ENCODE data around the gene PDE2A. TPM values are rescaled to one million over a fixed set of nuclear protein-coding genes. Genes with fewer than 3 reads are reported as not detected.
A peak's percentile ranks its signal among the peaks of the same experiment; 100 is the strongest.
"Not testable (repeated sequence)": the region's sequence is repeated elsewhere in the genome, so short reads cannot be mapped to it uniquely, and the experiment has no call there.

The PDE2A gene
- total RNA-seq, 1 donor from 2014 or later: 0.11 TPM

DNA sequence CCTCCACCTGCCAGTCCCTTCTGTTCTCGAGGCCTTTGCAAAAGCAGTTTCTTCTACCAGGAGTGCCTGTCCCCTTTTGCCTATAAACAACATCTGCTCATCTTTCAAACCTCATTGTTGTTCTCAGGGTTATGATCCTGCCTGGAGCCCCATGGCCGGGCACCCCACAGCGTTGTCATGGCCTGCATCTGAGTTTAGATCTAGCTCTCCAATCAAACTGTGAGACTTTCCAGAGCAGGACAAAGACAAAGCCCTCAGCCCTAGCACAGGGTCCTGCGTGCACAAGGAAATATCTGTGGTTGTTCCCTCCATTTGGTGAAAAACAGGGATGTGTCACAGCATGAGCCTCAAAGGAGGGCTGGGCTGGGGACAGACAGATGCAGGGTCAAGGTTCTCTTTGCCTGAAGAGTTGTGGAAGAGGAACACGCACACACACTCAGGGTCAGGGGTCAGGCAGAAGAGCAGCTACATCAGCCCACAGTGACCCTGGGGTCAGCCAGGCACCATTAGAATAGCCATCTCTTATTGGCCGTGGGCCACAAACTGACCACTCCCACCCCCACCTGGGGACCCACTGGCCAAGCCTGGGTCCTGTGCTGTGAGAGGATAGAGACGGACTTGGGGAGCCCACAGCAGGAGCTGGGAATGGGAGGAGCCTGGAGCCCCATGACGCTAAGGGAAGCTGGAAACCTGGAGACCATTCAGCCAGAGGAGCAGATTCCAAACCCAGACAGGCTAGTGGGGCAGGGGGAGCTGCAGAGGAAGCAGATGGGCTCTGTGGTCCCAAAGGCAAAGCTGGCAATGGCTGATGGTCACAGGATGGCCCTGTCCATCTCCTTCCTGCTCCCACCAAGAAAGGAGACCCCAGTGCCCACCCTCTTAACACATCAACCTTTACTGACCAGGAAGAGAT is 99.4 kb downstream of the PDE2A start:
- peaks cover 7% of the 10 kb centered on the region for H3K4me1 ChIP-seq
- Mint-ChIP-seq H3K4me3 (no peak overlapping the region), H3K27ac (no peak overlapping the region), H3K9me3 (no peaks in the 10 kb centered on the region), H3K4me1 (peaks cover 16% of the 10 kb centered on the region), H3K36me3 (no peaks in the 10 kb centered on the region), H3K27me3 (ENCODE audit: insufficient read depth, low read depth) (peaks cover 9% of the 10 kb centered on the region)
- H3K79me2 ChIP-seq (ENCODE audit: low read depth): no peaks in the 10 kb centered on the region
- DNase-seq (ENCODE audit: low spot score): no peak
- no peaks in the 10 kb centered on the region for H3F3A ChIP-seq (ENCODE audit: low read depth)
- H3K9me3 ChIP-seq (ENCODE audit: low read depth): no peaks in the 10 kb centered on the region
- TF ChIP-seq, protein P1, sequence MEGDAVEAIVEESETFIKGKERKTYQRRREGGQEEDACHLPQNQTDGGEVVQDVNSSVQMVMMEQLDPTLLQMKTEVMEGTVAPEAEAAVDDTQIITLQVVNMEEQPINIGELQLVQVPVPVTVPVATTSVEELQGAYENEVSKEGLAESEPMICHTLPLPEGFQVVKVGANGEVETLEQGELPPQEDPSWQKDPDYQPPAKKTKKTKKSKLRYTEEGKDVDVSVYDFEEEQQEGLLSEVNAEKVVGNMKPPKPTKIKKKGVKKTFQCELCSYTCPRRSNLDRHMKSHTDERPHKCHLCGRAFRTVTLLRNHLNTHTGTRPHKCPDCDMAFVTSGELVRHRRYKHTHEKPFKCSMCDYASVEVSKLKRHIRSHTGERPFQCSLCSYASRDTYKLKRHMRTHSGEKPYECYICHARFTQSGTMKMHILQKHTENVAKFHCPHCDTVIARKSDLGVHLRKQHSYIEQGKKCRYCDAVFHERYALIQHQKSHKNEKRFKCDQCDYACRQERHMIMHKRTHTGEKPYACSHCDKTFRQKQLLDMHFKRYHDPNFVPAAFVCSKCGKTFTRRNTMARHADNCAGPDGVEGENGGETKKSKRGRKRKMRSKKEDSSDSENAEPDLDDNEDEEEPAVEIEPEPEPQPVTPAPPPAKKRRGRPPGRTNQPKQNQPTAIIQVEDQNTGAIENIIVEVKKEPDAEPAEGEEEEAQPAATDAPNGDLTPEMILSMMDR (IDR thresholded peaks at IDR 0.05): no peak
- TF ChIP-seq EZH2 (IDR thresholded peaks at IDR 0.05): no peak
- no peak for TF ChIP-seq EZH2phosphoT487 (IDR thresholded peaks at IDR 0.05)
- H3K4me3 ChIP-seq: no peak overlapping the region
- no peak overlapping the region for H3K27ac ChIP-seq
- no peaks in the 10 kb centered on the region for H3K27me3 ChIP-seq
- H3K36me3 ChIP-seq: no peaks in the 10 kb centered on the region
- H3K9ac ChIP-seq: no peak overlapping the region
- H3K4me2 ChIP-seq: no peak overlapping the region
- no peaks in the 10 kb centered on the region for H4K20me1 ChIP-seq (ENCODE audit: low read depth)
- H2AFZ ChIP-seq (replicated peaks): no peak overlapping the region

DNA sequence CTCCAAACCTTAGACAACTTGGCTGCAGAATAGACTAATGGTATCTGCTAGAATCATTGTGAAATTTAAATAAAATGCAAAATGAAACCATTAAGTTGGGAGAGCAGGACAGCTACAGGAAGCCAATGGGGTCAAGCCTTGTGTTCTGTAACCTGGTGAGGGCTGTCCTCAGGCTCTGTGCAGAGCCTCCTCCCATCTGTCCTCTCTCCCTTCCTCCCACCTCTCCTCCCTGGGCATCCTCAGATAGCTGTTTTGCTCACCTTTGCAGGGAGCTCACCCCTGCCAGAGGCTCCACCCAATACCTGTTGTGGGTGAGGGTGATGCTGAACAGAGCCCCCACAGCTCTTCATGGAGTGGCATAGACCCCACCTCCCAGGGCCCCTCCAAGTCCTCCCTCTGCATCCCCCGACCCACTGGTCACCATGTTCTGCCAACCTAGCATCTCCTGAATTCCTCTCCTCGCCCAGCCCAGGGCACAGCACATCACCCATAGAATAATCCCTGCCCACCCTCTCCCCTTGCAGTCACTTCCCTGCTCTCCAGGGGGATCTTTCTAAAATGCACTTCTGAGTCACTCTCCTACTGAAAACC is 100.3 kb downstream of the PDE2A start:
- no peaks in the 10 kb centered on the region for H4K20me1 ChIP-seq (ENCODE audit: low read depth)
- Mint-ChIP-seq H3K36me3 (no peaks in the 10 kb centered on the region), H3K4me1 (peaks cover 16% of the 10 kb centered on the region), H3K27ac (no peak overlapping the region), H3K27me3 (ENCODE audit: insufficient read depth, low read depth) (peaks cover 9% of the 10 kb centered on the region), H3K4me3 (peak overlapping the region; percentile 4), H3K9me3 (no peaks in the 10 kb centered on the region)
- no peak overlapping the region for H3K4me3 ChIP-seq
- no peak for DNase-seq (ENCODE audit: low spot score)
- no peak overlapping the region for H3K27ac ChIP-seq
- H3K27me3 ChIP-seq: no peaks in the 10 kb centered on the region
- TF ChIP-seq EZH2phosphoT487 (IDR thresholded peaks at IDR 0.05) (no peak), EZH2 (IDR thresholded peaks at IDR 0.05) (no peak)
- TF ChIP-seq, protein P1 (IDR thresholded peaks at IDR 0.05): no peak
- H2AFZ ChIP-seq (replicated peaks): no peak overlapping the region
- H3F3A ChIP-seq (ENCODE audit: low read depth): no peaks in the 10 kb centered on the region
- H3K4me2 ChIP-seq: no peak overlapping the region
- H3K9ac ChIP-seq: no peak overlapping the region
- H3K36me3 ChIP-seq: no peaks in the 10 kb centered on the region
- peaks cover 7% of the 10 kb centered on the region for H3K4me1 ChIP-seq
- no peaks in the 10 kb centered on the region for H3K9me3 ChIP-seq (ENCODE audit: low read depth)
- no peaks in the 10 kb centered on the region for H3K79me2 ChIP-seq (ENCODE audit: low read depth)

DNA sequence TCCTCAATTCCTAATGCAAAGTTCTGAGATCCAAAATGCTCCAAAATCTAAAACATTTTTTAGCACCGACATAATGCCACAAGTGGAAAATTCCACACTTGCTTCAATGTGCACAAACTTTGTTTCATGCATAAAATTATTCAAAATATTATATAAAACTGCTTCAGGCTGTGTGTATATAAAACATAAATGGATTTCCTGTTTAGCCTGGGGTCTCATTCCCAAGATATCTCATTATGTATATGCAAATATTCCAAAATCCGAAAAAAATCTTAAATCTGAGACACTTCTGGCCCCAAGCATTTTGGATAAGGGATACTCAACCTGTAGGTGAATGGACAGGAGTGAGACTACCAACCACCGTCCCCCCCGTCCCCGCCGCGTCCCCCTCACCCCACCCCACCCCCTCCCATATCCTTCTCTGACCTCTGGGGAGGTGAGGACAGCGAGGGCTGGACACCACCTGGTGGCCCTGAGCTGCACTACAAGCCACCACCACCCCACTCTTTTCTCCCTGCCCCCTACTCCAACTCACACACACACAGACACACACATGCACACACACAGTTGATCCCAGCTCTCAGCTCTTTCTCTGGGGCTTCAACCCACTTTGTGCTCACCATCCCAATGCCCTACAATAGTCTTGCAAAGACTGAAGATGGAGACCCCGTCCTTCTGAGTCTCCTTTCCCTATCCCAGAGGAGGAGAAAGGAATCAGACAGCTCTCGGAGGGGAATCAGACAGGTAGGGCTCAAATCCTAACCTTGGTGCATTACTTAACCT is 101.0 kb downstream of the PDE2A start:
- H3K27ac ChIP-seq: no peak overlapping the region
- Mint-ChIP-seq H3K9me3 (no peaks in the 10 kb centered on the region), H3K27me3 (ENCODE audit: insufficient read depth, low read depth) (peaks cover 8% of the 10 kb centered on the region), H3K27ac (peak overlapping the region; percentile 43), H3K4me1 (peaks cover 16% of the 10 kb centered on the region), H3K4me3 (peak overlapping the region; percentile 4), H3K36me3 (no peaks in the 10 kb centered on the region)
- no peak overlapping the region for H3K4me3 ChIP-seq
- no peaks in the 10 kb centered on the region for H4K20me1 ChIP-seq (ENCODE audit: low read depth)
- no peak overlapping the region for H2AFZ ChIP-seq (replicated peaks)
- H3K36me3 ChIP-seq: no peaks in the 10 kb centered on the region
- TF ChIP-seq, protein P1 (IDR thresholded peaks at IDR 0.05): peak; percentile 64
- TF ChIP-seq EZH2phosphoT487 (IDR thresholded peaks at IDR 0.05): no peak
- H3K9me3 ChIP-seq (ENCODE audit: low read depth): no peaks in the 10 kb centered on the region
- H3K4me1 ChIP-seq: peaks cover 7% of the 10 kb centered on the region
- peak; percentile 78 for DNase-seq (ENCODE audit: low spot score)
- H3K4me2 ChIP-seq: peak overlapping the region; percentile 23
- H3K79me2 ChIP-seq (ENCODE audit: low read depth): no peaks in the 10 kb centered on the region
- no peaks in the 10 kb centered on the region for H3K27me3 ChIP-seq
- H3F3A ChIP-seq (ENCODE audit: low read depth): no peaks in the 10 kb centered on the region
- H3K9ac ChIP-seq: no peak overlapping the region

DNA sequence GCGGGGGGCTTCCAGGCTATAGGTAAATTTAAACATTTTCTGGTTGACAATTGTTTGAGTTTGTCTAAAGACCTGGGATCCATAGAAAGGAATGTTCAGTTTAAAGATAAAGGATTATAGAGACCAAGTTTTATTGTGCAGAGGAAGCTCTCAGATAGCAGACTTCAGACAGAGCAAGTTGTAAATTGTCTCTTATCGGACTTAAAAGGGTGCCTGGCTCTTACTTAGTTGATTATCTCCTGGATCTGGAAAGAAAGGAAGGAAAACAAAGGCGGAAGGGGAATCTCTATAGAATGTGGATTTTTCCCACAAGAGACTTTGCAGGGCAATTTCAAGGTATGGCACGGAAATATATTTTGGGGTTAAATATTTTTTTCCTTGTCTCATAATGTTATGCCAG is 101.7 kb downstream of the PDE2A start:
- not testable (repeated sequence) for H3K79me2 ChIP-seq (ENCODE audit: low read depth); DNase-seq (ENCODE audit: low spot score)

More for the DNA sequence above, 101.7 kb downstream of the PDE2A start:
- H3F3A ChIP-seq (ENCODE audit: low read depth); H3K36me3 Mint-ChIP-seq; H3K9ac ChIP-seq; H3K27me3 Mint-ChIP-seq (ENCODE audit: insufficient read depth, low read depth); H3K4me3 Mint-ChIP-seq; H3K27ac ChIP-seq; H3K36me3 ChIP-seq; H3K4me3 ChIP-seq; H3K9me3 Mint-ChIP-seq; H3K9me3 ChIP-seq (ENCODE audit: low read depth); H2AFZ ChIP-seq (replicated peaks); H3K27ac Mint-ChIP-seq; H4K20me1 ChIP-seq (ENCODE audit: low read depth); H3K4me1 ChIP-seq; H3K27me3 ChIP-seq: not testable (repeated sequence)
- peak overlapping the region; percentile 47 for H3K4me2 ChIP-seq
- peaks cover 16% of the 10 kb centered on the region for H3K4me1 Mint-ChIP-seq

Data from neural progenitor cell (in vitro differentiated cells).